ENCODE measurements around the gene DNAJC27.

- no peak for TF ChIP-seq POLR2A (IDR thresholded peaks at IDR 0.05; ENCODE audit: low read length)
- no peak for TF ChIP-seq GATA1 (IDR thresholded peaks at IDR 0.05; ENCODE audit: low read depth, low read length)
These were observed 36.6 kb downstream of the DNAJC27 start for GRCh38 chr2:24935145-24935544.

All from erythroblast (primary cell).